GM19328 (cell line): ENCODE measurements around the gene LRRC31.

ENCODE experiments used
- ATAC-seq: cut with Tn5 transposase; IDR thresholded peaks from one replicate; pipeline ENCODE4 v1.9.1; 2021; ENCODE audit warnings: mild to moderate bottlenecking, moderate library complexity; ENCODE audit not compliant: unreplicated experiment

The LRRC31 gene

DNA sequence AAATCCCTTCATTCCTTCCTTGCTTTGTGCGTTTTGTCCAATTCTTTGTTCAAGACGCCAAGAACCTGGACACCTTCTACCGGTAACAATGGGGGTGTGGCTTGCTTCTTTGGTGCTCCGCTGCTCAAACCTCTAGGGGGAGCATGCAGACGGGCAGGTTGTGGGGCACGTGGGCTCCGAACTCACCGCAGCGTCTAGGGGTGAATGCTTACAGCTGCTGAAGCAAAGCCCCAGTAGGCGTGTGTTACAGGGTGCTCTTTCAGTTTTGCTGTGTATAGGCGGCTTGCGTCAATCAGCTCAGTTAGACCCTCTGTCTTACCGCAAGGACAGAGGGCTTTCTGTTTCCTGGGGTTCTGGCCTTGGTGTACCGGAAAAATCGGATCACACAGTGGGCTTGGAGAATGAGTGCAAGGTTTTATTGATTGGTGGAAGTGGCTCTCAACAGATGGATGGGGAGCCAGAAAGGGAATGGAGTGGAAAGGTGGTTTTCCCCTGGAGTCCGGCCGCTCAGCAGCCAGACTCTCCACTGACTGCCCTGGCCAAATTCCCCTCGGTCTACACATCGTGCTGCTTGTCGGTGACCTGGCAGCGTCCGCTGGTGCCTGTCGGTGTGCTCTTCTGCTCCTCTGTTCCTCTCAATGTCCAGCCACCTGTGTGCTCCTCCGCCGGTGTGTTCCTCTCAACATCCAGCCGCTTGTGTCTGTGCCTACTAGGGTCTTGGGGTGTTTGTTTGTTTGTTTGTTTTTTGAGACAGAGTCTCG, 55.8 kb downstream of the LRRC31 start:
- peak; percentile 93 for ATAC-seq

DNA sequence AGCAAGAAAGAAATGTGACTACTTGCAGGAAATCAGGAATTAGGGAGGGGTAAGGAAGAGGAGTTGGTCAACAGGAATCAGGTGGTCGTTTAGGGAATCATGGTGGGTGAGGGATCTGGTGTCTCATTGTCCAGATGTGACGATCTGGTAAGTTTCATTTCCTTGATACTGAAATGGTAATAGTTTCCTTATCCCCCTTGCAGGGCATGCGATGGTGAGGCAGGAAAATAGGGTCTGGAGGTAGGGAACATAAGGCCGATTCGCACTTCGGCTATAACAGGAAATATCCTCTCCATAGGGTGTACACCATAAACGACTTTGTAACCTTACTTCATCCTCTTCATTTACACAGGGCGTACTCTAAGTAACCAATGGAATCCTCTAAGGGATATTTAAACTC, 56.5 kb downstream of the LRRC31 start:
- ATAC-seq: no peak

DNA sequence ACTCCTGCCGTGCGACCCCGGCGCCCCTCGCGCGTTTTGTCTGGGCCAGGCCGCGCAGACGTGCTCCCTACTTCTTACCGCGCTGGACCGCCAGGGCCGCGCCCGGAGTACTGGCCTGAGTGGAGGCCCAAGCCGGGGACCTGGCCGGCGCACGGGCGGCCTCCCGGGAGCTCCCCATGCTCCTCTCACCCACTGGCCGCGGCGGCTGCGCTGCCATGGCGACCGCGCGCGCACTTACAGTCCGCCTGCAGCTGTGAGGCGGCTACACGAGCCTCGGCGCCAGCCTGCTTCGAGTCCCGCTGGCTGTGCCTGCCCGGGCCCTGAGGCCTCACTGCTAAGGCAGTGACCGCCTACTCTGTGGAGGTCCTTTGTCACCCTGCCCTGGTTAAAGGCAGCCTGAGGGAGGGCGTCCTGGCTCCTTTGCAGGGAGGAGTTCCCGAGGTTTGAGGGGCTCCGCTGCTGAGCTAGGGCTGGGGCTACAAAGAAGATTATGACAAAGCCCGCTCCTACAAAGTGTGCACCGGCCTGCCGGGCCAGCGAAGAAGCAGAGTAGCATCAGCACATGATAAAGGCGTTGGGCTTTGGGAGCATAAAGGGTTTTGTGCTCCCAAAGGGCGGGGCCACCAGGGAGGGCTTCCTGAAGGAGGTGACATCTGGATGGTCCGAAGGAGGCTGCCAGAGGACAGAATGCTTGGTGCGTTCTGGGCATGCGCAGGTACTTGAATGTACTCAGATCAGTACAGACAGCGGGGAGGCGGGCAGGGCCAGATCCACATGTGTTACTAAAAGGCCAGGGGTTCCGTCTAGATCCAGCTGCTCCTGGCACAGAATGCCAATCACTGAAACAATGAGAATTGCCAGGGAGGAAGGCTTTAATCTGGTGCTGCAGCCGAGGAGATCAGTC, 57.2 kb downstream of the LRRC31 start, which contains the start of the genes LRRC34 and LRRIQ4:
Gene LRRC34, minus strand, starts transcription at position 573 of the 904 bp plus-strand sequence. Its CDS starts 356 bp downstream, at position 217.
Gene LRRIQ4, plus strand, starts transcription at position 539 of the 904 bp plus-strand sequence. CDS start 9,052 bp downstream, outside the sequence.
- ATAC-seq: peak; percentile 62

DNA sequence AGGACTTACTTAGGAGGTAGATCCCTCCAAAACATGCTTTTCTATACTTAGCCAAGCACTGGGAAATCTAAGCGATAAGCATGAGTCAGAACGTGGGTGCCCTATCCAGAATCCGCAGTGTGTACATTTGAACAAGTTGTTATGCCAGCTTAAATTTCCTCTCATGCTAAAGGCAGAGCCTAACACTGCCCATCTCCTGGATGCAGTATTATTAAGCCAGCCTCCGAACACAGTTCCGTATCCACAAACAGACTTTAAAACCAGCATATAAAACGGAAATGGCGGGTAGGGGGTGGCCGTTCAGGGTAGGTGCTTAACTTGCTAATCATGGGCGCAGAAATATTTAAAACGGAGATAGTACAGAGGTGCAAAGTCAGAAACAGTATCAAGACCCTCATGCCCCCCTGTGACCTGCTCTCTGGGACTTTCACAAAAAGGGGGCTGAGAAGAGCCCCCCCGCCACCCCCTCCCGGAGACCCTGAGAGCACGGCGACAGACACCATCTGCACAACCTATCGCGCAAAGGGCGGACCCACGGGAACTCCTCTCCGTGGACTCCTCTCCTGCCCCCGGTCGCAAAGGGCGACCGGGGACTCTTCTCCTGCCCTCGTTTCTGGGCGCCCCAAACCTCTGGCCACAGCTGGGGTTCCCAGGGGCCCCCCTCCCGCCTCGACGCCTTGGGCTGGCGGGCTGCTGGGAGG, 58.0 kb downstream of the LRRC31 start:
- ATAC-seq: peak; percentile 4

DNA sequence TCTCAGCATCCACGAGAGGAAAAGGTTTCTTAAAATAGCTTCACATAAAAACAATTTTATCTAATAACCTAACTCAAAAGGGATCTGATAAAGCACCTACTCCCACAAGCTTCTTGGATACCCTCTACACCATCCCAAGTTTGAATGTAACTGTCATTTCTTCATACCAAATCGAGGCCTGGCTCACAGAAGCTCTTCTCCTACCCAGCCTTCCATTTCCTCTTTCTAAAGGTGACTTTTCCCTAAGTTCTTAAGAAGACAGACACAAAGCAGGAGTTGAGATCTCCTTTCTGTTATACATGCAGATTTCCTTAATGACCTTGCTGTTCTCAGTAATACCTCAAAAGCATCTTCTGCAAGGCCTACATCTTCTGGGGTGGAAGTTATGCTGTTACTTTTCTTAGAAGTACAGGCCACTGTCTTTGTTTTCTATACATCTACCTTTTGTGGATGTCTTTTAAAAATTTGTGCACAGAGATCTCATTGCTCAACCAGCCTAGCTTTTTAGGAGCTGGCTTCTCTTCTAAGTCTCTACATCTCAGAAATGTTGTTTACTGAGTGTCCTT, 60.4 kb downstream of the LRRC31 start:
- ATAC-seq: no peak

DNA sequence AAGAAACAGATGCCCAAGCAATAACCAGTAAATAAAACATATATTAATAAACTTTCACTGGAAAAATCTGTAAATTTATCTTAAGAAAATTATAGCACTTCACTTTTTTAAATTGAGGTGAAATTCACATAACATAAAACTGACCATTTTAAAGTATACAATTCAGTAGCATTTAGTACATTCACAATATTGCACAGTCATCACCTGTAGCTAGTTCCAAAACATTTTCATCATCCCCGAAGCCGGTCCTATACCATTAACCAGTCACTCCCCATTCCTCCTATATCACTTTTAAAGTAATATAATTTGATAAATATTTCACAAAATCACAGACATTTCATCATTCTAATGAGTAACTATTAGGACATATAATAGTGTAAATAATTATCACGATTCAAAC, 65.1 kb downstream of the LRRC31 start:
- ATAC-seq: no peak

DNA sequence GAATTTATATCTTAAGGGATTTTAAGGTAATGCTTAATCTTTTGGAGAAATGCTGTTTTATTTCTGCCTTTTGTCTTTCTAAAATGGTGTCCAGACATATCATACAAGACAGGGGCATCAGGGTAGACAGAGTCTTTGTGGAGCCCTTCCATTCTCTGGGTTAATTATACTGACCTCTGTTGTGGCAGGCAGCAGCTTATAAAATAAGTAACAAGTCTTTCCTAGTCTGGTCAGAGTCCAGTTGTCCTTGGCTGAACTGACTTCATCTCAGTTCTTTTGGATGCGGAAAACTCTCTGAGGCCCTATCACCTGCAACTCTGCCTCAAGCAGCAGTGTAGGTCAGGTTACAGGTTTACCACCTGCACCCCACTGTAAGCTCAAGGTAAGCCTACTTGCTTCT, 77.4 kb downstream of the LRRC31 start:
- no peak for ATAC-seq

DNA sequence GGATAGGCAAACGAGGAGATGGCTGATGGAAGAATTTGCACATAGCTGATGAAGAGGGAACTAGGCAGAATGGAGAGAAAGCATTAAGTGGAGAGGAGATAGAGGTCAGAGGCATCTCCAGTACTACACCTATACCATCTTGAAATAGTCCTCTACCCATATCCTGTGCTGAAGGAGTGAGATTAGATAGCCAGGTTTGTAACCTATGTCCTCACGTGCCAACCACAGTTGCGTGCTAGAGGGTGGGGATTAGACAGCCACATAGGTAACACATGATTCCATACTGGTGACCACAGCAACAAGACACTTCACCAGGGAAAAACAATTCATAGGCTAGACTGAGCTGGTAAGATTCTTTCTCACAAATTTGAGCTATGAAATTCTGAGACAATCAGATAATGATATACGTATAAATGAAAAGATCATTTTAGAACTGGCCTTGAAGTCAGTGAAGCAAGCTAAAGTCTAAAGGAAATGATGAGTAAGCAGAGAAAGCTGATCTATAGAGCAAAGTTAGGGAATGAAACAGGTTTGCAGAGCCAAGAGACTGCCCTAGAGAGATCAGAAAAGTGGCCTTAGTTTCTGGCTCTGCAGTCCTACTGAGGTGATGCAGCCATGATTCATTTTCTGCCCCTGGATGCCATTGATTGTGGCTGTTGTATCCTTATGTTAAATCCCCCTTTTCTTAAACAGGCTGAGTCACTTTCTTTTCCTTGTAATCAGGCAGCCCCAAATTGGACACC, 78.9 kb downstream of the LRRC31 start:
- no peak for ATAC-seq

DNA sequence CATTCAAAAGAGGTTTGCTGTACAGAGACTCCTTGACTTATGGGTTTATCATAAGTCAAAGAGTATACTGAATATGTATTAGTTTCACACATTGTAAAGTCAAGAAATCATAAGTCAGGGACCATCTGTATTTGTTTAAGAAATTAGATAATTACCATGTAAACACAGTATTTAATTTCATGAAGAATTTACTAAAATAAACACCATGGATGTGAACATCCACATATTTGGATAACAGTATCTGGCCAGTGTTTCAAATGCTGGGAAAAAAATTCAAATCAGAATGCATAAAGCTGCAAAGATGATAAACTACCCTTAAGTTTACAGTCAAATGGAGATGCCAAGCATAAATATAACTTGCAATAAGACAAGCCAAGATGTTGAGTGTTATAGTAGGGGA, 79.5 kb downstream of the LRRC31 start:
- no peak for ATAC-seq
